ENCODE measurements around the gene GTF2H4.

GTF2H4 gene

DNA sequence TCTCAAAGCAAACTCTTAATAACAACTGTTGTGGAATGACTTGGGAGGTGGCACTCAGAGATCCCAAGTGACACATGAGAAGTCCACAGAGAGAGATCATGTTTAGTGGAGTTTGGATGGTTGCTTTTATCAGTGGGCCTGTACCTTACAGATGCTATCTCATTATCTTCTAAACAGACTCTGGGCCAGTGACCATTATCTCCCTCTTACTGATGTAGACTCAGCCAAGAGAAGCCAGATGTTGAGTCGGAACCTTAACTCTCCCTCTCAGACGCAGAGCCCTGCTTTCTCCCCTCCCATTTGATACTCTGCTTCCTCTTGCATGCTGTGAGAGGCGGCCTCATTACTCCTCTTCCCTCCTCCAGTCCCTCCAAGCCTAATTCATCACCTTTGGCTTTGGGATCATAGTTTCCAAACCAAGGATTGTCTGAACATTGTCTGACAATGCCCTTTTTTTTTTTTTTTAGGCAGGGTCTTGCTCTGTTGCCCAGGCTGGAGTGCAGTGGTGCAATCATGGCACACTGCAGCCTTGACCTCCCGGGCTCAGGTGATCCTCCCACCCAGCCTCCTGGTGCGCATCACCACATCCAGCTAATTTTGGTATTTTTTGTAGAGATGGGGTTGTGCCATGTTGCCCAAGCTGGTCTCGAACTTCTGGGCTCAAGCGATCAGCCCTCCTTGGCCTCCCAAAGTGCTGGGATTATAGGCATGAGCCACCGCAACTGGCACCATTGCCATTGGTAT, 28.2 kb upstream of the GTF2H4 start:
- Histone ChIP-seq H4K20me1 (ENCODE audit: insufficient read depth) (no peaks in the 10 kb centered on the region), H3K27ac (no peak overlapping the region), H3K27me3 (ENCODE audit: insufficient read depth, low read depth) (peaks cover 6% of the 10 kb centered on the region; the same call in 1 of the 2 replicates), H3K4me3 (IDR thresholded peaks at IDR 0.05; ENCODE audit: insufficient read depth, low read depth, low read length) (no peak overlapping the region), H3K9ac (no peak overlapping the region), H3K4me1 (ENCODE audit: low read depth, poor library complexity, severe bottlenecking) (peaks cover 15% of the 10 kb centered on the region), H3K4me2 (no peak overlapping the region), H3K36me3 (ENCODE audit: insufficient read depth) (no peaks in the 10 kb centered on the region), H2AFZ (ENCODE audit: low read depth) (no peak overlapping the region), H3K79me2 (ENCODE audit: insufficient read depth, low read depth) (no peaks in the 10 kb centered on the region)
- TF ChIP-seq, protein P1, sequence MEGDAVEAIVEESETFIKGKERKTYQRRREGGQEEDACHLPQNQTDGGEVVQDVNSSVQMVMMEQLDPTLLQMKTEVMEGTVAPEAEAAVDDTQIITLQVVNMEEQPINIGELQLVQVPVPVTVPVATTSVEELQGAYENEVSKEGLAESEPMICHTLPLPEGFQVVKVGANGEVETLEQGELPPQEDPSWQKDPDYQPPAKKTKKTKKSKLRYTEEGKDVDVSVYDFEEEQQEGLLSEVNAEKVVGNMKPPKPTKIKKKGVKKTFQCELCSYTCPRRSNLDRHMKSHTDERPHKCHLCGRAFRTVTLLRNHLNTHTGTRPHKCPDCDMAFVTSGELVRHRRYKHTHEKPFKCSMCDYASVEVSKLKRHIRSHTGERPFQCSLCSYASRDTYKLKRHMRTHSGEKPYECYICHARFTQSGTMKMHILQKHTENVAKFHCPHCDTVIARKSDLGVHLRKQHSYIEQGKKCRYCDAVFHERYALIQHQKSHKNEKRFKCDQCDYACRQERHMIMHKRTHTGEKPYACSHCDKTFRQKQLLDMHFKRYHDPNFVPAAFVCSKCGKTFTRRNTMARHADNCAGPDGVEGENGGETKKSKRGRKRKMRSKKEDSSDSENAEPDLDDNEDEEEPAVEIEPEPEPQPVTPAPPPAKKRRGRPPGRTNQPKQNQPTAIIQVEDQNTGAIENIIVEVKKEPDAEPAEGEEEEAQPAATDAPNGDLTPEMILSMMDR (conservative IDR thresholded peaks at IDR 0.05; ENCODE audit: low read depth, low read length): no peak

DNA sequence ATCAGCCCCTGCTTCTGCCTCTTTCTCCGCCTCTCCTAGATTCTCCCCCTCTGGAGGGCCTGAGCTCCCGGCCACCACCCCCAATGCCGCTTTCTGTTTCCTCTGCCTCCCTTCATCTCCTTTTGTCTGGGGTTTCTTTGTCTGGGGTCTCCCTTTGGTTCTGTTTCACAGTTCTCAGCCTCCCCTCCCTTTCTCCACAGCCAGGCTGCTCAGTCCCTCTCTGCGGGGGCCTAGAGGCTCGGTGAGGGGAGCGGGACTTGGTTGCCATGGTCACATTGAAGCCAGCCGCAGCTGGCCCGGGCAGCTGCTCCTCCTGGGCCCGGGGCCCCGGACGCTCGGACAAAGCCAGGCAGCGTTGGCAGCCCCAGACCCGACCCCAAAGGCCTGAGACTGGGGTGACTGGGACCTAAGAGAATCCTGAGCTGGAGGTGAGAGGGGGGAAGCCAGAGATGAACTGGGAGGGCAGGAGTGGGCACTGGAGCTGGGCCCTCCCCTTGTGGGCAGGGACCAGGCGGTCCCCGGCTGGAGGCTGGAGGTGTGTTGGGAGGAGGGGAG, 27.2 kb upstream of the GTF2H4 start:
- Histone ChIP-seq H3K36me3 (ENCODE audit: insufficient read depth) (no peaks in the 10 kb centered on the region), H3K4me1 (ENCODE audit: low read depth, poor library complexity, severe bottlenecking) (peaks cover 17% of the 10 kb centered on the region), H3K27ac (no peak overlapping the region), H3K79me2 (ENCODE audit: insufficient read depth, low read depth) (no peaks in the 10 kb centered on the region), H3K27me3 (ENCODE audit: insufficient read depth, low read depth) (peaks cover 9% of the 10 kb centered on the region; the same call in 1 of the 2 replicates), H3K4me3 (IDR thresholded peaks at IDR 0.05; ENCODE audit: insufficient read depth, low read depth, low read length) (no peak overlapping the region), H2AFZ (ENCODE audit: low read depth) (no peak overlapping the region), H3K9ac (no peak overlapping the region), H3K4me2 (no peak overlapping the region), H4K20me1 (ENCODE audit: insufficient read depth) (no peaks in the 10 kb centered on the region)
- TF ChIP-seq, protein P1 (conservative IDR thresholded peaks at IDR 0.05; ENCODE audit: low read depth, low read length): no peak

DNA sequence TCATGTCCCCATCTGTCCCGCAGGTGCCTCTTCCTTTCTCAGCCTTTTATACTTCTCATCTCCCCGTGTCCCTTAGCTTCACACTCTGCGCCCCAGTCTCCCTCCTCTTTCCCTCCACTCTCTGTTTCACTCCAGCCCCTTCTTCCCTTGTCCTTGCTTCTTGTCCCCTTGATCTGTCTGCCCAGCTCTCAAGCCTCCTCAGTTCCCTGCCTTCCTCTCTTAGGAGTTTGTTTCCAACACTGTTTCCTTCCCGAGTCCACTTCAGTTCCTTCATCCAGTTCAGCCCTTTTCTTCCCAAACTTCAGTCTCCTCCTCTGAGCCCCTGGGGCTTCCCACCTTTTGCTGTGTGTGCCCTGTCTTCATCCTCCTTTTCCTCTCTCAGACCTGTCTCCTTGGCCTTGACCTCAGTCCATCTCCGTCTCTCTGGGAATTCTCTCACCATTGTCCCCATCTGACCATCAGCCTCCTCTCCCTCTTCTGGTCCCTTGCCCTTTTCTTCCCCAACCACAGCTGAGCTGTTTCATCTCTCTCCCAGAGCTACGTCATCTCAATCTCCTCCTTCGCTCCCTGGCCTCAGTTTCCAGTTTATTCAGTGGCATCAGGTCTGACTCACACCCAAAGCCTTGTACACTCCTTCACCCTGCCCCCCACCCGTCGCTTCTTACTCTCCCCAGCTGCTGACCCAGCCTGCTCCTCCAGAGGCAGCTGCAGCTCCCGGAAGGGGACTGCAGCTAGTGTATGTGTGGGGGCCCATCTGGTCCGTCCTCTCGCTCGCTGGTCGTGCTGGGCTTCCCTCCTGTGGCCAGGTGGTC, 26.4 kb upstream of the GTF2H4 start:
- H3K27me3 ChIP-seq (ENCODE audit: insufficient read depth, low read depth): peaks cover 13% of the 10 kb centered on the region; the same call in 1 of the 2 replicates
- H4K20me1 ChIP-seq (ENCODE audit: insufficient read depth): no peaks in the 10 kb centered on the region
- peaks cover 17% of the 10 kb centered on the region for H3K4me1 ChIP-seq (ENCODE audit: low read depth, poor library complexity, severe bottlenecking)
- H3K36me3 ChIP-seq (ENCODE audit: insufficient read depth): no peaks in the 10 kb centered on the region
- H3K27ac ChIP-seq: no peak overlapping the region
- H3K4me2 ChIP-seq: no peak overlapping the region
- no peaks in the 10 kb centered on the region for H3K79me2 ChIP-seq (ENCODE audit: insufficient read depth, low read depth)
- H3K9ac ChIP-seq: no peak overlapping the region
- TF ChIP-seq, protein P1 (conservative IDR thresholded peaks at IDR 0.05; ENCODE audit: low read depth, low read length): no peak
- no peak overlapping the region for H3K4me3 ChIP-seq (IDR thresholded peaks at IDR 0.05; ENCODE audit: insufficient read depth, low read depth, low read length)
- H2AFZ ChIP-seq (ENCODE audit: low read depth): no peak overlapping the region

DNA sequence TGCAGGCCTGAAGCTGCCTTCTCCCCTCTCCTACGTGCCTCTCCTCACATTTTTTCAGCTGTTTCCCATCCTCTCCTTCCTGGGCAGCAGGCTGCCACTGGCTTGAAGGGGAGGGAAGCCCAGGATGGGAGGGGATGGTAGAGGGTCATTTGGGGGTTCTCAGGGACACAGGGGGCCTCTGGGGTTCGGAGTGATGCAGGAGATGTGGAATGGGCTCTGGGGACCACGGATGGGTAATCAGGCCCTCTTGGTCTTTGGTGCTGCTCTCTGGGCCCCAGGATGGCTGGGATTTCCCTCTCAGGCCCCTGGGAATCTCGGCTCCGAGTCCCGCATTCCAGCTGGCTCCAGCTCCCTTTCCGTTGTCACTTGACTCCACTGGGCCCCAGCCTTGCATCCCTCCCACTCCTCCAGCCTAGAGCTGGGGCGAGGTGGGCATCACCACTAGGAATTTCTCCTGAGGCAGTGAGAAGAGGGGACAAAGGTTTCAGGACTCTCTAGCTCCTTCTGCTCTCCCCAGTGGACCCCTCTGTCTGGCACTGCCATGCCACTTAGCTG, 25.7 kb upstream of the GTF2H4 start:
- Histone ChIP-seq H3K4me1 (ENCODE audit: low read depth, poor library complexity, severe bottlenecking) (peaks cover 14% of the 10 kb centered on the region), H3K27ac (no peak overlapping the region), H3K9ac (no peak overlapping the region), H3K4me3 (IDR thresholded peaks at IDR 0.05; ENCODE audit: insufficient read depth, low read depth, low read length) (no peak overlapping the region), H3K79me2 (ENCODE audit: insufficient read depth, low read depth) (no peaks in the 10 kb centered on the region), H3K27me3 (ENCODE audit: insufficient read depth, low read depth) (peaks cover 13% of the 10 kb centered on the region; the same call in 1 of the 2 replicates), H4K20me1 (ENCODE audit: insufficient read depth) (no peaks in the 10 kb centered on the region), H3K36me3 (ENCODE audit: insufficient read depth) (no peaks in the 10 kb centered on the region), H2AFZ (ENCODE audit: low read depth) (no peak overlapping the region), H3K4me2 (no peak overlapping the region)
- TF ChIP-seq, protein P1 (conservative IDR thresholded peaks at IDR 0.05; ENCODE audit: low read depth, low read length): no peak

Measured in KMS-11 (cell line).